Vagina (tissue), 2 donors: ENCODE data around the gene SDCCAG8. TPM values are rescaled to one million over a fixed set of nuclear protein-coding genes. Genes with fewer than 3 reads are reported as not detected.

Experiments used
- DNase-seq, 2 donors: peaks; one replicate each; pipeline ENCODE4 v3.0.0-alpha.2; 2017; ENCODE audit errors: extremely low spot score in 2 of 2
- H3K27ac ChIP-seq: fragments of 200-600 bp; sonication (generic); one replicate; pipeline ENCODE4 v1.5.1; 2019
- H3K27me3 ChIP-seq: fragments of 200-600 bp; sonication (generic); one replicate; pipeline ENCODE4 v1.5.1; 2019
- H3K36me3 ChIP-seq, 2 donors: fragments of 200-600 bp; sonication (generic); one replicate each; pipeline ENCODE4 v1.5.1; 2017 to 2019
- H3K4me1 ChIP-seq: fragments of 200-600 bp; sonication (generic); one replicate; pipeline ENCODE4 v1.5.1; 2019
- H3K4me3 ChIP-seq, 2 donors: fragments of 200-600 bp; sonication (generic); 1 replicate in 1 of 2; 2 replicates in 1 of 2; pipeline ENCODE4 v1.5.1; 2016 to 2019
- H3K9me3 ChIP-seq: fragments of 200-600 bp; sonication (generic); one replicate; pipeline ENCODE4 v1.5.1; 2019
- CTCF ChIP-seq, 3 experiments: fragments of 450-650 bp in 2 of 3; fragments of 200-600 bp in 1 of 3; sonication (generic) in 1 of 3; IDR thresholded peaks; one replicate each; pipeline ENCODE4 v1.5.1; 2017 to 2019; ENCODE audit warnings: antibody characterized with exemption in 3 of 3, mild to moderate bottlenecking in 2 of 3, moderate library complexity in 2 of 3
- POLR2A ChIP-seq, 2 donors: fragments of 450-650 bp; IDR thresholded peaks; one replicate each; pipeline ENCODE4 v1.6.1; 2017; ENCODE audit warnings: antibody characterized with exemption in 2 of 2, mild to moderate bottlenecking in 2 of 2, moderate library complexity in 2 of 2
- POLR2AphosphoS5 ChIP-seq, 2 donors: sonication (generic); formaldehyde crosslinking; IDR thresholded peaks; one replicate each; pipeline ENCODE4 v1.9.0; 2017; ENCODE audit warnings: antibody characterized with exemption in 2 of 2, mild to moderate bottlenecking in 2 of 2, low read depth in 1 of 2; ENCODE audit not compliant: insufficient read depth in 1 of 2
- intact Hi-C: fragments of 100-400 bp; cut with DNase I; formaldehyde crosslinking; loops from one replicate; pipeline ENCODE4 v1.15.1; 2023
- total RNA-seq: library from RNA; depleted of rRNA; stranded (reverse); fragments of >200 nt; gene quantifications from one replicate; pipeline ENCODE4 v1.2.3, GENCODE V29; 2016

Gene SDCCAG8
- total RNA-seq, 1 donor from 2014 or later: 31.2 TPM

- H3K27ac ChIP-seq: peak overlapping the region; percentile 76
- peak in 1 of 2 donors; percentile 71 for DNase-seq
Observed at GRCh38 chr1:243494741-243495431, 239.0 kb downstream of the SDCCAG8 start.

GRCh38 chr1:243495442-243496186 lies 239.8 kb downstream of the SDCCAG8 start:
- Histone ChIP-seq H3K36me3 (peaks cover 0 to 7% of the 10 kb centered on the region in 2 donors), H3K4me3 (no peak overlapping the region), H3K27me3 (no peaks in the 10 kb centered on the region), H3K27ac (peak overlapping the region; percentile 76), H3K4me1 (peaks cover 12% of the 10 kb centered on the region), H3K9me3 (no peaks in the 10 kb centered on the region)
- intact Hi-C loops: no loop called here
- peak; percentile 64 to 72 for DNase-seq
- TF ChIP-seq CTCF (IDR thresholded peaks at IDR 0.05): no peak
- TF ChIP-seq POLR2AphosphoS5 (IDR thresholded peaks at IDR 0.05; ENCODE audit: insufficient read depth in 1 of 2, low read depth in 1 of 2): no peak
- TF ChIP-seq POLR2A (IDR thresholded peaks at IDR 0.05): no peak

More at GRCh38 chr1:243494741-243495431, 239.0 kb downstream of the SDCCAG8 start:
- H3K36me3 ChIP-seq: peaks cover 0 to 5% of the 10 kb centered on the region in 2 donors
- H3K9me3 ChIP-seq: no peaks in the 10 kb centered on the region
- intact Hi-C loops: no loop called here
- no peak overlapping the region for H3K4me3 ChIP-seq
- H3K4me1 ChIP-seq: peaks cover 12% of the 10 kb centered on the region
- TF ChIP-seq POLR2AphosphoS5 (IDR thresholded peaks at IDR 0.05; ENCODE audit: insufficient read depth in 1 of 2, low read depth in 1 of 2): no peak
- TF ChIP-seq CTCF (IDR thresholded peaks at IDR 0.05): no peak
- no peak for TF ChIP-seq POLR2A (IDR thresholded peaks at IDR 0.05)
- H3K27me3 ChIP-seq: no peaks in the 10 kb centered on the region

- H3K4me1 ChIP-seq: peaks cover 12% of the 10 kb centered on the region
- no peaks in the 10 kb centered on the region for H3K27me3 ChIP-seq
- DNase-seq: peak in 1 of 2 donors; percentile 90
- H3K9me3 ChIP-seq: no peaks in the 10 kb centered on the region
- intact Hi-C loops: no loop called here
- peak overlapping the region; percentile 76 for H3K27ac ChIP-seq
- H3K36me3 ChIP-seq: peaks cover 0 to 7% of the 10 kb centered on the region in 2 donors
- H3K4me3 ChIP-seq: no peak overlapping the region
- TF ChIP-seq POLR2AphosphoS5 (IDR thresholded peaks at IDR 0.05; ENCODE audit: insufficient read depth in 1 of 2, low read depth in 1 of 2): peak in 1 of 2 donors; percentile 31
- no peak for TF ChIP-seq CTCF (IDR thresholded peaks at IDR 0.05)
- TF ChIP-seq POLR2A (IDR thresholded peaks at IDR 0.05): no peak
Observed at GRCh38 chr1:243496187-243496646, 240.4 kb downstream of the SDCCAG8 start.

- TF ChIP-seq CTCF (IDR thresholded peaks at IDR 0.05) (no peak), POLR2A (IDR thresholded peaks at IDR 0.05) (no peak), POLR2AphosphoS5 (IDR thresholded peaks at IDR 0.05; ENCODE audit: insufficient read depth in 1 of 2, low read depth in 1 of 2) (no peak)
- intact Hi-C loops: no loop called here
- Histone ChIP-seq H3K4me3 (no peak overlapping the region), H3K27me3 (no peaks in the 10 kb centered on the region), H3K9me3 (no peaks in the 10 kb centered on the region), H3K36me3 (peaks cover 0 to 7% of the 10 kb centered on the region in 2 donors), H3K27ac (peak overlapping the region; percentile 76), H3K4me1 (peaks cover 12% of the 10 kb centered on the region)
- DNase-seq: peak in 1 of 2 donors; percentile 72
Observed at GRCh38 chr1:243496806-243497205, 241.0 kb downstream of the SDCCAG8 start.
